OCI-LY7 (cell line): ENCODE measurements around the gene DRG1. TPM values are rescaled to one million over a fixed set of nuclear protein-coding genes. Genes with fewer than 3 reads are reported as not detected.

ENCODE experiments used
- BruUV-seq: library from RNA; stranded (reverse); fragments of 400-500 nt; replicated peaks from 2 replicates; lab custom pipeline; 2021; lab: Mats Ljungman, UMichigan
- CTCF ChIA-PET: fragments of 300-600 bp; sonication (Branson Sonifier 250); formaldehyde crosslinking; loops from one replicate; lab custom pipeline; 2022; ENCODE audit warnings: antibody characterized with exemption; ENCODE audit not compliant: unreplicated experiment; lab: Charles Lee
- POLR2A ChIA-PET: fragments of 300-600 bp; sonication (Branson Sonifier 250); formaldehyde crosslinking; loops from one replicate; lab custom pipeline; 2022; ENCODE audit warnings: antibody characterized with exemption; lab: Charles Lee
- DNase-seq: peaks from one replicate; pipeline ENCODE4 v3.0.0-alpha.2; 2015; ENCODE audit warnings: low spot score
- H2AFZ ChIP-seq: fragments of 200-600 bp; sonication (generic), shearing (Covaris generic); 2 replicates; pipeline ENCODE4 v1.6.1; 2014; ENCODE audit warnings: mild to moderate bottlenecking, antibody characterized with exemption, low read length, moderate library complexity
- H3K27ac ChIP-seq: fragments of 200-600 bp; sonication (generic); 2 replicates; pipeline ENCODE4 v1.5.1; 2014; ENCODE audit warnings: mixed run types, low read depth, mild to moderate bottlenecking, moderate library complexity, low read length, inconsistent platforms; ENCODE audit not compliant: poor library complexity, severe bottlenecking
- H3K36me3 ChIP-seq: fragments of 200-600 bp; sonication (generic); 2 replicates; pipeline ENCODE4 v1.6.1; 2014; ENCODE audit warnings: mild to moderate bottlenecking, antibody characterized with exemption, low read length, moderate library complexity, mixed read lengths; ENCODE audit not compliant: insufficient read depth
- H3K4me1 ChIP-seq: fragments of 200-600 bp; sonication (generic); 2 replicates; pipeline ENCODE4 v1.5.1; 2014; ENCODE audit warnings: mild to moderate bottlenecking, low read length; ENCODE audit not compliant: insufficient read depth, poor library complexity, severe bottlenecking
- H3K4me2 ChIP-seq: fragments of 200-600 bp; sonication (generic); 2 replicates; pipeline ENCODE4 v1.6.1; 2014; ENCODE audit warnings: mild to moderate bottlenecking, low read length
- H3K4me3 ChIP-seq: fragments of 200-600 bp; sonication (generic); 2 replicates; pipeline ENCODE4 v1.5.1; 2014; ENCODE audit warnings: mild to moderate bottlenecking, low read depth, low read length; ENCODE audit not compliant: poor library complexity, severe bottlenecking
- H3K79me2 ChIP-seq: fragments of 200-600 bp; sonication (generic); 2 replicates; pipeline ENCODE4 v1.6.1; 2016; ENCODE audit warnings: low read depth, mild to moderate bottlenecking, low read length, moderate library complexity, mixed read lengths; ENCODE audit not compliant: insufficient read depth
- H3K9me2 ChIP-seq: fragments of 200-600 bp; sonication (generic); 2 replicates; pipeline ENCODE4 v1.6.1; 2016; ENCODE audit warnings: mild to moderate bottlenecking, low read length, mixed read lengths; ENCODE audit not compliant: insufficient read depth
- H3K9me3 ChIP-seq: fragments of 200-600 bp; sonication (generic); 2 replicates; pipeline ENCODE4 v1.6.1; 2014; ENCODE audit warnings: mild to moderate bottlenecking, mixed run types, low read length, mixed read lengths
- H4K20me1 ChIP-seq: fragments of 200-600 bp; sonication (generic); 2 replicates; pipeline ENCODE4 v1.6.1; 2014; ENCODE audit warnings: mild to moderate bottlenecking, antibody characterized with exemption, low read length, moderate library complexity, mixed read lengths; ENCODE audit not compliant: insufficient read depth
- CTCF ChIP-seq: fragments of 200-600 bp; sonication (generic); conservative IDR thresholded peaks from 2 replicates; pipeline ENCODE4 v1.5.1; 2014; ENCODE audit warnings: mild to moderate bottlenecking, antibody characterized with exemption, low read length, moderate library complexity, mixed read lengths
- EZH2phosphoT487 ChIP-seq: fragments of 200-600 bp; sonication (generic); IDR thresholded peaks from 2 replicates; pipeline ENCODE4 v1.6.1; 2018; ENCODE audit warnings: low read depth, borderline replicate concordance, mild to moderate bottlenecking, mixed run types, antibody characterized with exemption, low read length, moderate library complexity, mixed read lengths
- intact Hi-C: fragments of 100-400 bp; cut with micrococcal nuclease; formaldehyde crosslinking; loops from one replicate; pipeline ENCODE4 v1.10.0; 2022; ENCODE audit not compliant: unreplicated experiment
- total RNA-seq, 2 experiments: library from RNA; depleted of rRNA in 1 of 2; stranded (reverse); fragments of >200 nt in 1 of 2; shearing (Covaris generic) in 1 of 2; gene quantifications; 2 replicates each; pipeline ENCODE4 v1.2.3, GENCODE V29; 2014 to 2022

DRG1 gene
- total RNA-seq, 2 experiments from 2014 or later: 59.4 to 87.0 TPM

GRCh38 chr22:31363885-31364465 is 35.4 kb upstream of the DRG1 start:
- TF ChIP-seq CTCF (no peak), EZH2phosphoT487 (no peak)
- intact Hi-C loops: no loop called here
- BruUV-seq: no TSS peak
- ChIA-PET CTCF (no interaction called here), POLR2A (no interaction called here)
- Histone ChIP-seq H3K4me1 (no peaks in the 10 kb centered on the region), H4K20me1 (no peaks in the 10 kb centered on the region), H3K79me2 (no peaks in the 10 kb centered on the region), H3K27ac (no peak overlapping the region), H3K9me3 (no peaks in the 10 kb centered on the region), H3K9me2 (no peaks in the 10 kb centered on the region), H3K36me3 (no peaks in the 10 kb centered on the region), H2AFZ (no peak overlapping the region), H3K4me3 (no peak overlapping the region), H3K4me2 (no peak overlapping the region)
- DNase-seq: no peak

GRCh38 chr22:31367426-31367825 is 32.0 kb upstream of the DRG1 start:
- no TSS peak for BruUV-seq
- Histone ChIP-seq H3K4me2 (no peak overlapping the region), H3K36me3 (no peaks in the 10 kb centered on the region), H2AFZ (no peak overlapping the region), H3K27ac (no peak overlapping the region), H3K9me2 (no peaks in the 10 kb centered on the region), H3K4me3 (no peak overlapping the region), H4K20me1 (no peaks in the 10 kb centered on the region), H3K9me3 (no peaks in the 10 kb centered on the region), H3K4me1 (no peaks in the 10 kb centered on the region), H3K79me2 (no peaks in the 10 kb centered on the region)
- DNase-seq: no peak
- intact Hi-C loops: no loop called here
- TF ChIP-seq CTCF: no peak
- TF ChIP-seq EZH2phosphoT487: no peak
- ChIA-PET CTCF (no interaction called here), POLR2A (interaction anchor here (0.5 to 0.6 kb wide), 2 partner anchors 22 to 36 kb away, joined by 5 to 9 read pairs; no protein-coding TSS in a partner anchor)

- no peak overlapping the region for H2AFZ ChIP-seq
- H4K20me1 ChIP-seq: no peaks in the 10 kb centered on the region
- no peaks in the 10 kb centered on the region for H3K79me2 ChIP-seq
- CTCF ChIA-PET: no interaction called here
- H3K36me3 ChIP-seq: no peaks in the 10 kb centered on the region
- no TSS peak for BruUV-seq
- intact Hi-C loops: no loop called here
- H3K4me1 ChIP-seq: peaks cover 4% of the 10 kb centered on the region
- H3K4me2 ChIP-seq: no peak overlapping the region
- H3K9me3 ChIP-seq: no peaks in the 10 kb centered on the region
- TF ChIP-seq EZH2phosphoT487: no peak
- TF ChIP-seq CTCF: no peak
- DNase-seq: no peak
- H3K9me2 ChIP-seq: no peaks in the 10 kb centered on the region
- no peak overlapping the region for H3K27ac ChIP-seq
- H3K4me3 ChIP-seq: no peak overlapping the region
- POLR2A ChIA-PET: interaction anchor here (0.6 kb wide), 1 partner anchor 415 kb away, joined by 4 read pairs; no protein-coding TSS in a partner anchor
These were observed 21.8 kb upstream of the DRG1 start for GRCh38 chr22:31377612-31378011.
